Measurements from ENCODE around the gene SFSWAP. TPM values are rescaled to one million over a fixed set of nuclear protein-coding genes. Genes with fewer than 3 reads are reported as not detected.

SFSWAP gene
- total RNA-seq, 1 donor from 2014 or later = 34.9 TPM

GRCh38 chr12:131734336-131735152 is 23.7 kb downstream of the SFSWAP start:
- Histone ChIP-seq H3K9me3 (no peaks in the 10 kb centered on the region), H3K27ac (no peak overlapping the region), H3K27me3 (no peaks in the 10 kb centered on the region), H3K4me3 (no peak overlapping the region), H3K4me1 (no peaks in the 10 kb centered on the region), H3K36me3 (peaks cover 0 to 52% of the 10 kb centered on the region in 2 donors)
- intact Hi-C loops (cut with DNase I) = no loop called here
- DNase-seq (ENCODE audit: extremely low spot score in 2 of 2) = peak in 1 of 2 donors; percentile 22
- no peak for TF ChIP-seq CTCF (IDR thresholded peaks at IDR 0.05)
- TF ChIP-seq POLR2AphosphoS5 (IDR thresholded peaks at IDR 0.05; ENCODE audit: insufficient read depth in 1 of 2, low read depth in 1 of 2) = no peak
- no peak for TF ChIP-seq POLR2A (IDR thresholded peaks at IDR 0.05)

- intact Hi-C loops (cut with DNase I) = no loop called here
- peaks cover 0 to 48% of the 10 kb centered on the region in 2 donors for H3K36me3 ChIP-seq
- no peak overlapping the region for H3K27ac ChIP-seq
- H3K4me1 ChIP-seq = no peaks in the 10 kb centered on the region
- no peak for DNase-seq (ENCODE audit: extremely low spot score in 2 of 2)
- H3K9me3 ChIP-seq = no peaks in the 10 kb centered on the region
- TF ChIP-seq POLR2A (IDR thresholded peaks at IDR 0.05) (no peak), CTCF (IDR thresholded peaks at IDR 0.05) (no peak), POLR2AphosphoS5 (IDR thresholded peaks at IDR 0.05; ENCODE audit: insufficient read depth in 1 of 2, low read depth in 1 of 2) (no peak)
- no peaks in the 10 kb centered on the region for H3K27me3 ChIP-seq
- H3K4me3 ChIP-seq = no peak overlapping the region
Observed at GRCh38 chr12:131735153-131735456, 24.2 kb downstream of the SFSWAP start.

- intact Hi-C loops (cut with DNase I) = no loop called here
- Histone ChIP-seq H3K27ac (no peak overlapping the region), H3K4me3 (no peak overlapping the region), H3K9me3 (no peaks in the 10 kb centered on the region), H3K27me3 (no peaks in the 10 kb centered on the region), H3K36me3 (peaks cover 0 to 43% of the 10 kb centered on the region in 2 donors), H3K4me1 (no peaks in the 10 kb centered on the region)
- DNase-seq (ENCODE audit: extremely low spot score in 2 of 2) = no peak
- TF ChIP-seq POLR2A (IDR thresholded peaks at IDR 0.05) (no peak), POLR2AphosphoS5 (IDR thresholded peaks at IDR 0.05; ENCODE audit: insufficient read depth in 1 of 2, low read depth in 1 of 2) (no peak), CTCF (IDR thresholded peaks at IDR 0.05) (no peak)
Observed at GRCh38 chr12:131735476-131736445, 24.9 kb downstream of the SFSWAP start.

GRCh38 chr12:131736446-131737149 is 25.7 kb downstream of the SFSWAP start:
- DNase-seq (ENCODE audit: extremely low spot score in 2 of 2) = no peak
- Histone ChIP-seq H3K36me3 (peaks cover 0 to 43% of the 10 kb centered on the region in 2 donors), H3K27me3 (no peaks in the 10 kb centered on the region), H3K27ac (no peak overlapping the region), H3K4me3 (no peak overlapping the region), H3K4me1 (no peaks in the 10 kb centered on the region), H3K9me3 (no peaks in the 10 kb centered on the region)
- TF ChIP-seq POLR2A (IDR thresholded peaks at IDR 0.05) (no peak), POLR2AphosphoS5 (IDR thresholded peaks at IDR 0.05; ENCODE audit: insufficient read depth in 1 of 2, low read depth in 1 of 2) (no peak), CTCF (IDR thresholded peaks at IDR 0.05) (no peak)
- intact Hi-C loops (cut with DNase I) = no loop called here
